HG02588 (cell line): ENCODE measurements around the gene FIGNL1.

Experiments
- ATAC-seq: cut with Tn5 transposase; IDR thresholded peaks from one replicate; pipeline ENCODE4 v1.9.1; 2021; ENCODE audit warnings: mild to moderate bottlenecking, moderate library complexity; ENCODE audit not compliant: unreplicated experiment

FIGNL1 gene

GRCh38 chr7:50428911-50429310 lies 21.2 kb downstream of the FIGNL1 start:
- no peak for ATAC-seq

GRCh38 chr7:50427518-50427917 lies 22.6 kb downstream of the FIGNL1 start:
- ATAC-seq: no peak

- no peak for ATAC-seq
These were observed 23.7 kb downstream of the FIGNL1 start for GRCh38 chr7:50426280-50427045.

GRCh38 chr7:50425318-50425717 lies 24.8 kb downstream of the FIGNL1 start:
- ATAC-seq: no peak

GRCh38 chr7:50423860-50424259 lies 26.3 kb downstream of the FIGNL1 start:
- no peak for ATAC-seq

- no peak for ATAC-seq
These were observed 27.3 kb downstream of the FIGNL1 start for GRCh38 chr7:50422858-50423257.

- no peak for ATAC-seq
These were observed 29.1 kb downstream of the FIGNL1 start for GRCh38 chr7:50421043-50421442.

- ATAC-seq: no peak
These were observed 31.4 kb downstream of the FIGNL1 start for GRCh38 chr7:50418526-50419290.

GRCh38 chr7:50418086-50418515 lies 32.0 kb downstream of the FIGNL1 start:
- ATAC-seq: peak; percentile 75

- ATAC-seq: peak; percentile 82
These were observed 33.5 kb downstream of the FIGNL1 start for GRCh38 chr7:50416527-50417182.

- no peak for ATAC-seq
These were observed 34.2 kb downstream of the FIGNL1 start for GRCh38 chr7:50415844-50416364.

GRCh38 chr7:50413561-50413960 lies 36.6 kb downstream of the FIGNL1 start:
- ATAC-seq: no peak

GRCh38 chr7:50412973-50413372 lies 37.2 kb downstream of the FIGNL1 start:
- no peak for ATAC-seq

GRCh38 chr7:50411332-50411731 lies 38.8 kb downstream of the FIGNL1 start:
- ATAC-seq: no peak

GRCh38 chr7:50409856-50410745 lies 40.0 kb downstream of the FIGNL1 start:
- peak; percentile 57 for ATAC-seq

GRCh38 chr7:50406935-50407334 lies 43.2 kb downstream of the FIGNL1 start:
- no peak for ATAC-seq

- ATAC-seq: no peak
These were observed 44.9 kb downstream of the FIGNL1 start for GRCh38 chr7:50405221-50405620.

- no peak for ATAC-seq
These were observed 45.8 kb downstream of the FIGNL1 start for GRCh38 chr7:50404392-50404791.

GRCh38 chr7:50400114-50400513 lies 50.0 kb downstream of the FIGNL1 start:
- ATAC-seq: no peak

- ATAC-seq: no peak
These were observed 50.5 kb downstream of the FIGNL1 start for GRCh38 chr7:50399635-50400034.
